Measurements from ENCODE around the gene CACNA1C. TPM values are rescaled to one million over a fixed set of nuclear protein-coding genes. Genes with fewer than 3 reads are reported as not detected.

The CACNA1C gene
- total RNA-seq, 1 donor from 2014 or later = 7.3 TPM

DNA sequence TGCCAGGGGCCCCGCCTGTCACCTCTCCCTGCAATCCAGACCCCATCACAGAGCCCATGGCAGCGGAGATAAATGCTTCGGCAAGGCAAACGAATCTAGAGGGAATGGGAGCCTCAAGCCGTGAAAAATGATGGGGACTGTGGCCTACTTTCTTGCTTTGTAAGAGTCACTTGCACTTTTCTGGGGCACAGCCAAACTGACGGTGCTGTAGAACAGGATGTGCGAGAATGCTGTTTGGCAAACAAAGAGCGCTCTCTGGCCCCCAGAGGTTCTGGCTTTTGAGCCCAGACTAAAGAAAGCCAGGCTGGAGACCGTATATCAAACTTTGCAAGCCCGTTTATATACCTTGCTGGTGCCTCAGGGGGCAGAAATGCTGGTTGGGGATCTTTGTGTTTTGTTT is 108.7 kb downstream of the CACNA1C start:
- H3K27ac ChIP-seq (ENCODE audit: low read depth, low read length) = peak overlapping the region; percentile 5
- no peak overlapping the region for H3K9ac ChIP-seq (ENCODE audit: low read depth in 1 of 3, low read length in 3 of 3)
- H3K36me3 ChIP-seq (ENCODE audit: control insufficient read depth in 3 of 3, insufficient read depth in 3 of 3, low read length in 3 of 3) = no peaks in the 10 kb centered on the region
- H3K4me1 ChIP-seq (ENCODE audit: control insufficient read depth in 3 of 3, insufficient read depth in 3 of 3, low read length in 3 of 3) = peaks cover 7 to 25% (median 13%) of the 10 kb centered on the region in 3 donors
- H3K27me3 ChIP-seq (ENCODE audit: control insufficient read depth in 3 of 3, insufficient read depth in 3 of 3, low read length in 3 of 3) = no peaks in the 10 kb centered on the region
- H3K9me3 ChIP-seq (ENCODE audit: control insufficient read depth in 3 of 3, low read length in 3 of 3) = peaks cover 0 to 3% (median under 1%) of the 10 kb centered on the region in 3 donors
- H3K4me3 ChIP-seq (ENCODE audit: low read length in 3 of 3) = no peak overlapping the region

DNA sequence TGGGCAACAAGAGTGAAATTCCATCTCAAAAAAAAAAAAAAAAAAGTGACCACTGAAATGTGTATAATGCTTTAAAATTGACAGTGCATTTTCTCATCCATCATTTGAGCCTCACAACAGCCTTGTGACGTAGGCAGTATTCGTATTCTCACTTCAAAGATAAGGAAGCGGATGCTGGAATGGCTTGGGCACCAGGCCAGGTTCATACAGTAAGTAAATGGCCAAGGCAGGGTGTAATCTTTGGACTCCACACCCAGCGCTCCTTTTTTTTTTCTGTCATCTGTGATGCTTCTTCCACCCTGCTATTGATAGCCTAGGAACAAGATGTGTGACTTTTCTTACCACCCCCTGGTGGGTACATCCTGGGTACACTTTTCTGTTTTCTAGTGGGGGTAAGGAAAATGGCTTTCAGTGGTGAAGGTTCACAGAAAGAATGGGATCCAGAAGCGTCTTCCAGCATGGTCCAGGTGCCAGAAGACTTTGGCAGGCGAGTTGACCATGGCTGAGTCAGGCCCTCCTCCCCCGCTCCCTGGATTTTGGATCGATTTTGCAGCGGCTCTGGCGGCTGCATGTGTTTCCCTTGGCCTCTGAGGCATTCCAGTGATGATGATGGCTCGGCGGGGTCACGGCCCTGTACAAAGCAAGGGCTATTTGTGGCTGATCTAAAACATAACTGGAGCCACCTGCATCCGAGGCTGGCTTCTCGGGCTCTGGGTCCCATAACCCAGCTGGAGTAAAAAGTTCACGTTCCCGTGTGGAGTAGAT is 110.6 kb downstream of the CACNA1C start:
- peaks cover 3 to 9% (median 5%) of the 10 kb centered on the region in 3 donors for H3K9me3 ChIP-seq (ENCODE audit: control insufficient read depth in 3 of 3, low read length in 3 of 3)
- peaks cover 7 to 25% (median 13%) of the 10 kb centered on the region in 3 donors for H3K4me1 ChIP-seq (ENCODE audit: control insufficient read depth in 3 of 3, insufficient read depth in 3 of 3, low read length in 3 of 3)
- no peak overlapping the region for H3K9ac ChIP-seq (ENCODE audit: low read depth in 1 of 3, low read length in 3 of 3)
- H3K36me3 ChIP-seq (ENCODE audit: control insufficient read depth in 3 of 3, insufficient read depth in 3 of 3, low read length in 3 of 3) = no peaks in the 10 kb centered on the region
- peak overlapping the region in 1 of 3 donors; percentile 12 for H3K4me3 ChIP-seq (ENCODE audit: low read length in 3 of 3)
- peak overlapping the region; percentile 59 for H3K27ac ChIP-seq (ENCODE audit: low read depth, low read length)
- no peaks in the 10 kb centered on the region for H3K27me3 ChIP-seq (ENCODE audit: control insufficient read depth in 3 of 3, insufficient read depth in 3 of 3, low read length in 3 of 3)

DNA sequence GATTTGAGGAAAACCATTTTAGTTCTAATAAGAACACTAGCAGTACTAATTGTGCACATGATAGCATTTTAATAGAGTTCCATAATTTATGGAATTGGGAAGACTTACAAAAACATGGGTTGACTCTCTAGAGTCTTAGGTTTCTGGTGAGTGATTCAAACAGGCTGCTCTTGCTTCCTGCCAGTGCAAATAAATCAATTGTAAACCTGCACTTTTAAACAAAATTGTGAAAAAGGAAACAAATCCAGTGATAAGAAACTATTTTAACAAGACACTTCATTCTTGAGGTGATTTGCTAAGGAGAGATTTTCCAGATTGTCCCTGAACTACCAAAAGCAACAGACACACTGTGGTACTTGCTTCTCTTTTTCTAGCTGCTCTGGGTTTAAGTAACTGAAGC is 112.2 kb downstream of the CACNA1C start:
- Histone ChIP-seq H3K36me3 (ENCODE audit: control insufficient read depth in 3 of 3, insufficient read depth in 3 of 3, low read length in 3 of 3) (no peaks in the 10 kb centered on the region), H3K4me1 (ENCODE audit: control insufficient read depth in 3 of 3, insufficient read depth in 3 of 3, low read length in 3 of 3) (peaks cover 7 to 25% (median 19%) of the 10 kb centered on the region in 3 donors), H3K27ac (ENCODE audit: low read depth, low read length) (peak overlapping the region; percentile 59), H3K4me3 (ENCODE audit: low read length in 3 of 3) (no peak overlapping the region), H3K9ac (ENCODE audit: low read depth in 1 of 3, low read length in 3 of 3) (no peak overlapping the region), H3K9me3 (ENCODE audit: control insufficient read depth in 3 of 3, low read length in 3 of 3) (peaks cover 3 to 9% (median 5%) of the 10 kb centered on the region in 3 donors), H3K27me3 (ENCODE audit: control insufficient read depth in 3 of 3, insufficient read depth in 3 of 3, low read length in 3 of 3) (no peaks in the 10 kb centered on the region)

DNA sequence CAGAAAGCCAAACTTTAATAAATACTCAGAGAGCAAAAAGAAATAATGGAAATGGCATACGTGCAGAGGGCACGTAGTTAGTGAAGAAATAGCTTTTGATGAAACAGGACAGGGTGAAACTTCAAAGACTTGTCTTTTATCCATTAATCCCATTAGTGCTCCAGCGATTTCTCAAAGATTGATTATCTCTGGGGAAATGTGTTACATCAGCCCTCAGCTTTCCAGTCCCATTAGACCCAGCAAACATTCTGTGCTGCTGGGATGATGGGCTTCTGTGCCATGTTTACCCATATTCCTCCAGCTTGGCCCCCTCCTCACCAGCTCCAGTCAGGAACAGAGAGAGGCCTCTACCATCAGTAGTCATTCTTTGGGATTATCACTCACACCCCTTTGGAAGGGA is 113.1 kb downstream of the CACNA1C start:
- H3K36me3 ChIP-seq (ENCODE audit: control insufficient read depth in 3 of 3, insufficient read depth in 3 of 3, low read length in 3 of 3) = no peaks in the 10 kb centered on the region
- H3K9ac ChIP-seq (ENCODE audit: low read depth in 1 of 3, low read length in 3 of 3) = no peak overlapping the region
- H3K27ac ChIP-seq (ENCODE audit: low read depth, low read length) = no peak overlapping the region
- no peak overlapping the region for H3K4me3 ChIP-seq (ENCODE audit: low read length in 3 of 3)
- H3K4me1 ChIP-seq (ENCODE audit: control insufficient read depth in 3 of 3, insufficient read depth in 3 of 3, low read length in 3 of 3) = peaks cover 7 to 25% (median 19%) of the 10 kb centered on the region in 3 donors
- peaks cover 3 to 9% (median 5%) of the 10 kb centered on the region in 3 donors for H3K9me3 ChIP-seq (ENCODE audit: control insufficient read depth in 3 of 3, low read length in 3 of 3)
- H3K27me3 ChIP-seq (ENCODE audit: control insufficient read depth in 3 of 3, insufficient read depth in 3 of 3, low read length in 3 of 3) = peaks cover 0 to 3% (median 0%) of the 10 kb centered on the region in 3 donors

DNA sequence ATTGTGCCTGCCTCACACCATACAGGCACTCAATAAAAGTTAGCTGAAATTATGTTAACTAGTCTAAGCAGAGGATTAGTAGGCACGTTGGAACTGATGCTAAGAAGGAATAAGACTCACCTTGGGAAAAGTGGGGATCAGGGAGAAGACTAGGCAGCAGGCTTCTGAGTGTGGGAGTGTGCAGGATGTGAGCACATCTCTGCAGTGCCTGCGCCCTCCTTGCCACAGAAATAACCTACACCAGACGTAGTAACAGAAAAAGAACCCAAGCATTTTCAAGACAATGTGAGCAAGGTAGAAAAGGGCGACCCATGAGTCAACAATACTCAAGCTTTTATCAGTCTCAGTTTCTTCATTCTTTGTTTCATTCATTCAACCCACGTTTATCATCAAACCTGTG is 113.9 kb downstream of the CACNA1C start:
- Histone ChIP-seq H3K36me3 (ENCODE audit: control insufficient read depth in 3 of 3, insufficient read depth in 3 of 3, low read length in 3 of 3) (no peaks in the 10 kb centered on the region), H3K9ac (ENCODE audit: low read depth in 1 of 3, low read length in 3 of 3) (no peak overlapping the region), H3K27ac (ENCODE audit: low read depth, low read length) (no peak overlapping the region), H3K9me3 (ENCODE audit: control insufficient read depth in 3 of 3, low read length in 3 of 3) (peaks cover 3 to 9% (median 5%) of the 10 kb centered on the region in 3 donors), H3K4me3 (ENCODE audit: low read length in 3 of 3) (no peak overlapping the region), H3K27me3 (ENCODE audit: control insufficient read depth in 3 of 3, insufficient read depth in 3 of 3, low read length in 3 of 3) (peaks cover 0 to 5% (median 0%) of the 10 kb centered on the region in 3 donors), H3K4me1 (ENCODE audit: control insufficient read depth in 3 of 3, insufficient read depth in 3 of 3, low read length in 3 of 3) (peaks cover 7 to 19% (median 19%) of the 10 kb centered on the region in 3 donors)

DNA sequence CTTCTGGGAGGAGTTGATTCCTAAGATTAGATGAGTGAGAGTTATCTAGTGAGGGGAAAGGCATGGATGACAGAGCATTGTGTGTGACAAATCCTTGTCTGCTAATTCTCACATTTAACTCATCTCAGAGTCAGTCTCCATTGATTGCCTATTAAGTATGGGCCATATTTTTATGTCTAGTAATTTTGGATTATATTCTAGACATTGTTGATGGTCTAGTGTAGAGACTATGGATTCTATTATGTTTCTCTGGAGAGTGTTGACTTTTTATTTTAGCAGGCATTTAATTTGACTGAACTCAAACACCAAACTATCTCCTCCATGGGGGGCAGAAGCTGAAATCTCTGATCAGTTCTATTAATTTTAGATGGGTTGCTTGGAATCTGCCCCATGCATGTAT is 114.4 kb downstream of the CACNA1C start:
- no peaks in the 10 kb centered on the region for H3K36me3 ChIP-seq (ENCODE audit: control insufficient read depth in 3 of 3, insufficient read depth in 3 of 3, low read length in 3 of 3)
- H3K4me3 ChIP-seq (ENCODE audit: low read length in 3 of 3) = no peak overlapping the region
- no peak overlapping the region for H3K9ac ChIP-seq (ENCODE audit: low read depth in 1 of 3, low read length in 3 of 3)
- H3K27ac ChIP-seq (ENCODE audit: low read depth, low read length) = no peak overlapping the region
- peaks cover 0 to 5% (median 0%) of the 10 kb centered on the region in 3 donors for H3K27me3 ChIP-seq (ENCODE audit: control insufficient read depth in 3 of 3, insufficient read depth in 3 of 3, low read length in 3 of 3)
- peaks cover 7 to 19% (median 19%) of the 10 kb centered on the region in 3 donors for H3K4me1 ChIP-seq (ENCODE audit: control insufficient read depth in 3 of 3, insufficient read depth in 3 of 3, low read length in 3 of 3)
- H3K9me3 ChIP-seq (ENCODE audit: control insufficient read depth in 3 of 3, low read length in 3 of 3) = peaks cover 3 to 9% (median 5%) of the 10 kb centered on the region in 3 donors

DNA sequence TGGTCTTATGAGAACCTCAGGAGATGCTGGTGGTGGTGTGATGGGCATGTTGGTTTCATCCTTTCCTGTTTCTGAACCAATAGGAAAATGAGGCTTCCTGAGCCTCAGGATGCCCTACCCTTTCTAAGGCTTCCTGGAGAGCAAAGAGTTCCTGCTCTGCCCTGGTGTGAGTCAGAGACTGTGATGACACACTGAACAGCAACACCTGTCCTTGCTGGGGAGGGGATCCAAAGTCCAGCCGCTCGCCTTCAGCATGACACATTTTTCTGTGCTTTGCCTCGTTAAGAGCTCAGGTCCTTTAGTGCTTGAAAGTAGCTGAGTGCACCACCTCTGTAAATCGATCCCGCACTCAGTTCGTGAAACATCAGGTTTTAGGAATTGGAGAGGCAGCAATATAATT is 116.0 kb downstream of the CACNA1C start:
- Histone ChIP-seq H3K36me3 (ENCODE audit: control insufficient read depth in 3 of 3, insufficient read depth in 3 of 3, low read length in 3 of 3) (no peaks in the 10 kb centered on the region), H3K4me1 (ENCODE audit: control insufficient read depth in 3 of 3, insufficient read depth in 3 of 3, low read length in 3 of 3) (peaks cover 3 to 10% (median 6%) of the 10 kb centered on the region in 3 donors), H3K4me3 (ENCODE audit: low read length in 3 of 3) (no peak overlapping the region), H3K27ac (ENCODE audit: low read depth, low read length) (no peak overlapping the region), H3K27me3 (ENCODE audit: control insufficient read depth in 3 of 3, insufficient read depth in 3 of 3, low read length in 3 of 3) (peaks cover 3 to 5% (median 4%) of the 10 kb centered on the region in 3 donors), H3K9me3 (ENCODE audit: control insufficient read depth in 3 of 3, low read length in 3 of 3) (peaks cover 3 to 9% (median 5%) of the 10 kb centered on the region in 3 donors), H3K9ac (ENCODE audit: low read depth in 1 of 3, low read length in 3 of 3) (no peak overlapping the region)

DNA sequence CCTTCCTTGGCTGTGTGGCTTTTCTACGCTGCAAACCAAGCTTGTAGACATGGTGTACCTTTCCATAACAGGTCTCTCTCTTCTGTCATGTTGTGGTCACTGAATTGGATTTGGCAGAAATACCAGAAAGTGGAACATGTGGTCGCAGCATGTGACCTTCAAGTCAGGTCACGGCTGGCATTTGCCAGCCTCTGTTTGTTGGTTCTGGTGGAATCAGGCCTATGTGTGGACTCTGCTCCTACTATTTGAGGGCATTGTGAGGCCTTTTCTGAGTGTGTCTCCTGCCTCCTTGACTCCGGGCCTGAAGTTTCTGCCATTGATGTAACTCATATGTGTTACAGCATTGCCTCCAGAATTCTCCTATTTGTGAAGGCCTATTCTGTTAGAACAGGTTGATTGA is 116.7 kb downstream of the CACNA1C start:
- no peak overlapping the region for H3K9ac ChIP-seq (ENCODE audit: low read depth in 1 of 3, low read length in 3 of 3)
- H3K27ac ChIP-seq (ENCODE audit: low read depth, low read length) = no peak overlapping the region
- peaks cover 3 to 9% (median 5%) of the 10 kb centered on the region in 3 donors for H3K9me3 ChIP-seq (ENCODE audit: control insufficient read depth in 3 of 3, low read length in 3 of 3)
- peaks cover 3 to 5% (median 4%) of the 10 kb centered on the region in 3 donors for H3K27me3 ChIP-seq (ENCODE audit: control insufficient read depth in 3 of 3, insufficient read depth in 3 of 3, low read length in 3 of 3)
- peaks cover 0 to 6% (median 2%) of the 10 kb centered on the region in 3 donors for H3K4me1 ChIP-seq (ENCODE audit: control insufficient read depth in 3 of 3, insufficient read depth in 3 of 3, low read length in 3 of 3)
- no peak overlapping the region for H3K4me3 ChIP-seq (ENCODE audit: low read length in 3 of 3)
- no peaks in the 10 kb centered on the region for H3K36me3 ChIP-seq (ENCODE audit: control insufficient read depth in 3 of 3, insufficient read depth in 3 of 3, low read length in 3 of 3)

DNA sequence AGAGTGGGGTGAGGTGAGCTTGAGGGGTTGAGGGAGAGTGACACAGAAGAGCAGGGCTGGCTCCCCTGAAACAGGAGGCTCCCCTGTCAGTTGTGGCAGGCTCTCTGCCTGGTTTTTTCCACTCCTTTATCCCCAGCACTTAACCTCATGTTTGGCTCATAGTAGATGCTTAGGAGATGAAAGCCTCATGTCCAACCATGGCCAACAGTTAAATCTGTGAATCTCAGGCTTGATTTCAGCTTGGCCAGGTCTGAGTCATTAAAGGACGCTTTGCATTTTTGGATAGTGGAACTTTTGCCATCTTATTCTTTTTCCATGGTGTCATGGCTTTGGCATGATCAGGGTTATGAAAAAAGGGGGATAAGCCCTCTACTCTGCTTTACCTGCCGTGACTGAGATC is 117.2 kb downstream of the CACNA1C start:
- Histone ChIP-seq H3K4me1 (ENCODE audit: control insufficient read depth in 3 of 3, insufficient read depth in 3 of 3, low read length in 3 of 3) (peaks cover 0 to 6% (median 2%) of the 10 kb centered on the region in 3 donors), H3K4me3 (ENCODE audit: low read length in 3 of 3) (no peak overlapping the region), H3K9ac (ENCODE audit: low read depth in 1 of 3, low read length in 3 of 3) (no peak overlapping the region), H3K27me3 (ENCODE audit: control insufficient read depth in 3 of 3, insufficient read depth in 3 of 3, low read length in 3 of 3) (peaks cover 3 to 5% (median 4%) of the 10 kb centered on the region in 3 donors), H3K9me3 (ENCODE audit: control insufficient read depth in 3 of 3, low read length in 3 of 3) (peaks cover 3 to 9% (median 5%) of the 10 kb centered on the region in 3 donors), H3K36me3 (ENCODE audit: control insufficient read depth in 3 of 3, insufficient read depth in 3 of 3, low read length in 3 of 3) (no peaks in the 10 kb centered on the region), H3K27ac (ENCODE audit: low read depth, low read length) (no peak overlapping the region)

DNA sequence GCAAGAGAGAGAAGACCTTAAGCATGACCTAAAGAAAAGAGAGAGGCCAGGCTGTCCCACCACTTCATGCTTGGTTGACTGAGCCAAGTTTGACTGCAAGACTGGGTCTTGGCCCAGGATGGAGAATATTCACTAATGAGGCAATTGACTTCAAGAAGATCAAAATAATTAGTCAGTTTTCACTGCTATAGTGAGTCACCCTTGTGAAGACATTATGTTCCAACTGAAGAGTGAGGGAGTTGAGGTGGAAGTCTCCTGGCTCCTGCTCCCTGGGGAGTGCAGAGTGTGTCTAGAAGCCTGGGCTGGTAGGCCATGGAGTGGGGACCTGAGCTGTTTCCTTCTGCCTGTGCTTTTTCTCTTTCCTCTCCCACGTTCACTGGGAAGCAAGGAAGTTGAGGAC is 117.6 kb downstream of the CACNA1C start:
- Histone ChIP-seq H3K36me3 (ENCODE audit: control insufficient read depth in 3 of 3, insufficient read depth in 3 of 3, low read length in 3 of 3) (no peaks in the 10 kb centered on the region), H3K27me3 (ENCODE audit: control insufficient read depth in 3 of 3, insufficient read depth in 3 of 3, low read length in 3 of 3) (peaks cover 3 to 5% (median 4%) of the 10 kb centered on the region in 3 donors), H3K4me1 (ENCODE audit: control insufficient read depth in 3 of 3, insufficient read depth in 3 of 3, low read length in 3 of 3) (peaks cover 0 to 6% (median 2%) of the 10 kb centered on the region in 3 donors), H3K9me3 (ENCODE audit: control insufficient read depth in 3 of 3, low read length in 3 of 3) (peaks cover 3 to 9% (median 5%) of the 10 kb centered on the region in 3 donors), H3K9ac (ENCODE audit: low read depth in 1 of 3, low read length in 3 of 3) (no peak overlapping the region), H3K27ac (ENCODE audit: low read depth, low read length) (no peak overlapping the region), H3K4me3 (ENCODE audit: low read length in 3 of 3) (no peak overlapping the region)

All from skeletal muscle tissue (tissue), 4 donors.